ENCODE results near the gene IGFBP6.
"Not testable (repeated sequence)": the region's sequence is repeated elsewhere in the genome, so short reads cannot be mapped to it uniquely, and the experiment has no call there.

Gene IGFBP6

GRCh38 chr12:53070877-53071492 is 26.5 kb upstream of the IGFBP6 start:
- DNase-seq (ENCODE audit: low read depth, low spot score) = no peak

GRCh38 chr12:53071591-53072551 is 25.6 kb upstream of the IGFBP6 start:
- no peak for DNase-seq (ENCODE audit: low read depth, low spot score)

GRCh38 chr12:53073881-53074280 is 23.6 kb upstream of the IGFBP6 start:
- no peak for DNase-seq (ENCODE audit: low read depth, low spot score)

- no peak for DNase-seq (ENCODE audit: low read depth, low spot score)
Measured at GRCh38 chr12:53074283-53074998, 23.0 kb upstream of the IGFBP6 start.

GRCh38 chr12:53074999-53075370 is 22.5 kb upstream of the IGFBP6 start:
- no peak for DNase-seq (ENCODE audit: low read depth, low spot score)

GRCh38 chr12:53076461-53076860 is 21.0 kb upstream of the IGFBP6 start:
- DNase-seq (ENCODE audit: low read depth, low spot score) = no peak

GRCh38 chr12:53077030-53077429 is 20.4 kb upstream of the IGFBP6 start:
- no peak for DNase-seq (ENCODE audit: low read depth, low spot score)

GRCh38 chr12:53078425-53079225 is 18.8 kb upstream of the IGFBP6 start:
- DNase-seq (ENCODE audit: low read depth, low spot score) = no peak

- DNase-seq (ENCODE audit: low read depth, low spot score) = no peak
Measured at GRCh38 chr12:53079226-53080117, 18.0 kb upstream of the IGFBP6 start, which contains the start of gene SPRYD3. Gene SPRYD3, minus strand, starts transcription at chr12:53079390. Its CDS starts 57 bp downstream, at chr12:53079333.

GRCh38 chr12:53082637-53083175 is 14.8 kb upstream of the IGFBP6 start:
- no peak for DNase-seq (ENCODE audit: low read depth, low spot score)

GRCh38 chr12:53086361-53086760 is 11.1 kb upstream of the IGFBP6 start:
- no peak for DNase-seq (ENCODE audit: low read depth, low spot score)

- no peak for DNase-seq (ENCODE audit: low read depth, low spot score)
Measured at GRCh38 chr12:53090105-53090504, 7.4 kb upstream of the IGFBP6 start.

- DNase-seq (ENCODE audit: low read depth, low spot score) = no peak
Measured at GRCh38 chr12:53090554-53090953, 6.9 kb upstream of the IGFBP6 start.

GRCh38 chr12:53091756-53092155 is 5.7 kb upstream of the IGFBP6 start:
- DNase-seq (ENCODE audit: low read depth, low spot score) = no peak

- no peak for DNase-seq (ENCODE audit: low read depth, low spot score)
Measured at GRCh38 chr12:53093777-53094393, 3.6 kb upstream of the IGFBP6 start.

- no peak for DNase-seq (ENCODE audit: low read depth, low spot score)
Measured at GRCh38 chr12:53094394-53094787, 3.1 kb upstream of the IGFBP6 start.

GRCh38 chr12:53094796-53095595 is 2.5 kb upstream of the IGFBP6 start:
- DNase-seq (ENCODE audit: low read depth, low spot score) = not testable (repeated sequence)

- not testable (repeated sequence) for DNase-seq (ENCODE audit: low read depth, low spot score)
Measured at GRCh38 chr12:53095596-53095895, 1.9 kb upstream of the IGFBP6 start.
